DOHH2 (cell line): ENCODE data around the gene GXYLT2.

Source experiments
- EZH2phosphoT487 ChIP-seq: fragments of 200-600 bp; sonication (generic); IDR thresholded peaks from 2 replicates; pipeline ENCODE4 v1.6.1; 2017; ENCODE audit warnings: borderline replicate concordance, mild to moderate bottlenecking, antibody characterized with exemption, low read length, moderate library complexity, mixed read lengths
- TF ChIP-seq, protein P1 (sequence below): fragments of 200-600 bp; sonication (generic); IDR thresholded peaks from one replicate; pipeline ENCODE4 v1.5.1; 2014; ENCODE audit warnings: antibody characterized with exemption, mild to moderate bottlenecking, low read depth, low read length; ENCODE audit not compliant: poor library complexity, severe bottlenecking

DNA sequence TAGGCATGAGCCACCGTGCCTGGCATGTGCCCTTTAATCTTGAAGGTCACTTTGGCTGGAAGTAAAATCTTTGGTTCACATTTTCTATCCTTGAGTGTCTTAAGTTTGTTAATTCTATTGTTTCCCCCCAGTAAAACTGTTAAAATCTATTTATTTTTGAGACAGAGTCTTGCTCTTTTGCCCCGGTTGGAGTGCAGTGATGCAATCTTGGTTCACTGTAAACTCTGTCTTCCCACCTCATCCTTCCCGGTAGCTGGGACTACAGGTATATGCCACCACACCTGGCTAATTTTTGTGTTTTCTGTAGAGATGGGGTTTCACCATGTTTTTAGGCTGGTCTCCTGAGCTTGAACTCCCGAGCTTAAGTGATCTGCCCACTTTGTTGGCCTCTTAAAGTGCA, 116.5 kb downstream of the GXYLT2 start:
- TF ChIP-seq, protein P1, sequence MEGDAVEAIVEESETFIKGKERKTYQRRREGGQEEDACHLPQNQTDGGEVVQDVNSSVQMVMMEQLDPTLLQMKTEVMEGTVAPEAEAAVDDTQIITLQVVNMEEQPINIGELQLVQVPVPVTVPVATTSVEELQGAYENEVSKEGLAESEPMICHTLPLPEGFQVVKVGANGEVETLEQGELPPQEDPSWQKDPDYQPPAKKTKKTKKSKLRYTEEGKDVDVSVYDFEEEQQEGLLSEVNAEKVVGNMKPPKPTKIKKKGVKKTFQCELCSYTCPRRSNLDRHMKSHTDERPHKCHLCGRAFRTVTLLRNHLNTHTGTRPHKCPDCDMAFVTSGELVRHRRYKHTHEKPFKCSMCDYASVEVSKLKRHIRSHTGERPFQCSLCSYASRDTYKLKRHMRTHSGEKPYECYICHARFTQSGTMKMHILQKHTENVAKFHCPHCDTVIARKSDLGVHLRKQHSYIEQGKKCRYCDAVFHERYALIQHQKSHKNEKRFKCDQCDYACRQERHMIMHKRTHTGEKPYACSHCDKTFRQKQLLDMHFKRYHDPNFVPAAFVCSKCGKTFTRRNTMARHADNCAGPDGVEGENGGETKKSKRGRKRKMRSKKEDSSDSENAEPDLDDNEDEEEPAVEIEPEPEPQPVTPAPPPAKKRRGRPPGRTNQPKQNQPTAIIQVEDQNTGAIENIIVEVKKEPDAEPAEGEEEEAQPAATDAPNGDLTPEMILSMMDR, result no peak
- TF ChIP-seq EZH2phosphoT487, result no peak
